HG03571 (cell line): Measurements from ENCODE around the gene NDUFS6.

Experiments used
- ATAC-seq: cut with Tn5 transposase; IDR thresholded peaks from one replicate; pipeline ENCODE4 v1.9.1; 2021; ENCODE audit not compliant: unreplicated experiment

NDUFS6 gene

DNA sequence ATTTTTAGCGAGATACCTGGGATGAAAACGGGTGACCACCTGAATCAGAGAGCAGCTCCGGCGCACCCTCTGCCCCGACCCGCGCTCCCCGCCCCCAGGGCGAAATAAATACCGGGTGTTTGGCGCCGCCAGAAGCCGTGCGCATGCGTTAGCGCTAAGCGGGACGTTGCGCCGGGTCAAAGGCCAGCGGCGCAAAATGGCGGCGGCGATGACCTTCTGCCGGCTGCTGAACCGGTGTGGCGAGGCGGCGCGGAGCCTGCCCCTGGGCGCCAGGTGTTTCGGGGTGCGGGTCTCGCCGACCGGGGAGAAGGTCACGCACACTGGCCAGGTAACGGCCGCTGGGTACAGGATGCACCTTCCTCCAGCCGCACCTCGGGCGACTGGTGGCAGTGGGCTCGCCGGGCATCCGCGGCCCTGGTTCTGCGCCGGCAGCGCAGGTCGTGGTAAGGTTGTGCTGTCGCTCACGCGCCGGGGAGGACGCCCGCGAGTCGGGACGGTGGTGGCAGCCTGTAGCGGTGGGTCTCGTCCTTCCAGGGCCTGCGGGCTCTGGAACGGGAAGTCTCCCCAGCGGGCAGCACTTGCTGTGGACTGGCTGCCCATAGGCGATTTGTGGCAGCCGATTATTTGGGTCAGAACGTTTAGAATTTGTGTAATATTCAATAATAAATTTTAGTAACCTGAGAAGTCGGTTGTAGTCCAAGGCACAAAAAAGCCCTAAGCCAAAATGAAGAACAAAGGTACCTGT lies at the start of gene NDUFS6:
Gene NDUFS6 (plus strand): TSS at position 186 of the 745 bp plus-strand sequence. CDS start 11 bp downstream, at position 197.
- ATAC-seq = peak; percentile 51

DNA sequence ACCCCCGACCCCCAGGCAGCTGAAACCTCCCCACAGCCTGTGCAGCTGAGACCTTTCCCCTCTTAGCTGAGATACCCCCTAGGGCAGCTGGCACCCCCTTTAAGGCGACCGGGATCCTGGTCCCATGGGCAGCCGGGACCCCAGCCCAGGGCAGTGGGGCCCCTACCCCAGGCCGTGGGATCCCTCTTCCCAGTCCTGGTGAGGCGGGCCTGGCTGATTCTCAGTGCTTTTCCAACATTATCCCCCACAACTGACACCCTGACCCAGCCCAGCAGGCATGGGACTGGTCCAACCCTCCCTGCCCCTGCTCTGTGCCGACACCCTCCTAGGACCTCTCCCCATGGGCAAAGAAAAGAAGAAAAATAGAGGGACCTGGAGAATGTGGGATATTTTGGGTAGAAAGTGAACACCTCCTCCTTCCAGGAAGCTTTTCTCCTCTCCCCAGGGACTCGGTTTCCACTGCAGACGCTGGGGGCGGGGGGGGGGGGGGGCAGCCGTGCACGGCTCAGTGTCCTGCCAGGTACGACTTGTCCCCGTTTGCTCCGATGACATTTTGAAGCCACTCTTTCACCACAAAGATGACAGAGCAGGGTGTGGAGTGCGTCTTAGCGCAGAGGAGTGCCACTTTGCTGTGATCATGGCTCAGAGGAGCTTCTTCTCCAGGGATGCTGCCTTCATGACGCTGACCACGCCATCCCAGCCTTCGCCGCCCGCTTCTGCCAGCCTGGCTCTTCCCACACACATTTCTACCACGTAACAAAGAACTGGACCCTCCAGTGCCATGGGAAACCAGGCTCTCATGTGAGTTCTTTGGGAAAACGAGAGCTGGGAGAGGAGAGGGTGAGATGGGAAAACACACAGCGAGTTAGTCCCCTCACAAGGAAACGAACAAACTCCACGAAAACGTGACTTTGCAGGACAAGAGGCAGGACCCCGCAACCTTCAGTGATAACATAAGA lies 49.1 kb upstream of the NDUFS6 start:
- no peak for ATAC-seq

- no peak for ATAC-seq
Observed at GRCh38 chr5:1752881-1753280, 48.3 kb upstream of the NDUFS6 start.

DNA sequence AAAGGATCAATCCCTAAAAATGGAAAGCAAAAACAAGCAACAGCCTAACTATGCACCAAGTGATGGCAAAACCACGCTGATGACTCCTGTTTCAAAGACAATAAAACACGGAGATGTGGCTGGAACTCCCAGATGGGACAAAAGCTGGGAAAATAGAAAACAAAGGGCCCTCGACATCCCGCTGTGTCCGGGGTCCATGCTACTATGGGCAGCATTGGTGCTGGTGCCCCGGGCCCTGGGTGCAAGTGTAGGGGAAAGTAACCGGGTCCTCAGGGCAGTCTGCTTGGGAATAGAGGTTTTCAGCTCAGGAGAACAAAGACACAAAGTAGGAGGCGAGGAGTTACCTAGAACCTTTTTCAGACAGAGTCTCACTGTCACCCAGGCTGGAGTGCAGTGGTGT lies 47.7 kb upstream of the NDUFS6 start:
- no peak for ATAC-seq

GRCh38 chr5:1754531-1755220 lies 46.5 kb upstream of the NDUFS6 start:
- ATAC-seq = no peak

DNA sequence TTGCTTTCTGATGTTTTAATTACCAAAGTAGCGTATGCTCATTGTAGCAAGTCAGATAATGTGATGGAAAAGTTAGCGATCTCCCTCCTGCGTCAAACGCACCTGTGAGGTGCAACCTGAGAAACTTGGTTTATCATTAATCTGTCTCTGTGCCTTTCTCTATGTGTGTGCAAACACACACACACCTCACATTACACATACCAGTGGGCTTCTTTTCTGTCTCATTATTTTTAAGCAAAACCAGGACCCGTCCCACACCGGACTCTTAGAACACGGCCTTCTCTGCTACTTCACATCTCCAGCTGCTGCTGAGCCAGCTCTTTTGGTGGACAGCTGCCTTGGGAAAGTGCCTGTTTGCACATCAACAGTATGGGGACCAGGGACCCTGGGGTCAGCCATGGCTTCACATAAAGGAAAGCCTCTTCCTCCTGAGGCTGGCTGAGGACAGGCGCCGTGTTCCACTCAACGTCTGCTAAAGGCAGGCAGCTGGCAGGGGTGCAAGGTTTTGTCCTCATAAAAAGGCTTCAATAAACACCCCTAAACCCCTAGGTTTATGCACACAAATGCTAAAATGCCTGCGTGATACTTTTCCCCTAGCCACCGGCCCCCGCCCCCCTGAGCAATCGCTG lies 45.8 kb upstream of the NDUFS6 start:
- ATAC-seq = no peak

DNA sequence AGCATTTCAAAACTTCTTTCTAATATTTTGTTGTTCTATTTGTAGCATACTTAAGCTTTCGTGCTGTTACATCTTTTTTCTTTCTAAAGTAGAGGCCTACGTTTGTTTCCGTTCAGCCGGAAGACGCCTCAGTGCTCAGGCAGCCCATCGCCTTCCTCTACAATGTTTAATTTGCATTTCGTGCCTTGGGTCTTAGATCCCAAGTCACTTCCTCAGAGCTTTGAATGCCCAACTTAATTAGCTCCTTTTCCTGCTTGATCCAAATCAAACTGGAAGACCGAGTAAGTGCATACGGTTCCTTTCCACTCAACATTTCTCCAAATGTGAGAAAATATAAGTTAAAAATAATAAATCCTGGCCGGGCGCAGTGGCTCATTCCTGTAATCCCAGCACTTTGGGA lies 44.7 kb upstream of the NDUFS6 start:
- no peak for ATAC-seq

DNA sequence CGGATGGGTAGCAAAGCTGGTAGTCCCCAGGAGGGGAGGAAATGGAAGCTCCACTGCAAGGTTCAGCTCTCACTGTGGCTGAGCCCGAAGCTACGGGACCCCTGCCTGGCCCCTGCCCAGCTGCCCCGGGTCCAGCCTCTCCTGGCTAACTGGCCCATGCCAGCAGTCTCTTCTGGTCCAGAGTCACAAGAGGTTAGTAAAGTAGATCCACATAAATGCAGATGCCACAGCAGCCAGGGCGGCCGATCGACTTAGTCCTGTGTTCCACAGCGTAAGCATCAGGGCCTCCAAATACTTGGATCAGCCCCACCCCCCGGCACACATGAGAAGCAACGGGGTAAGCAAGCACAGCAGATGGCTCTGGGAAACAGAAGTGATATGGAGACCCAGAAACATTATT lies 43.7 kb upstream of the NDUFS6 start:
- ATAC-seq = no peak

GRCh38 chr5:1758574-1758973 lies 42.6 kb upstream of the NDUFS6 start:
- no peak for ATAC-seq

DNA sequence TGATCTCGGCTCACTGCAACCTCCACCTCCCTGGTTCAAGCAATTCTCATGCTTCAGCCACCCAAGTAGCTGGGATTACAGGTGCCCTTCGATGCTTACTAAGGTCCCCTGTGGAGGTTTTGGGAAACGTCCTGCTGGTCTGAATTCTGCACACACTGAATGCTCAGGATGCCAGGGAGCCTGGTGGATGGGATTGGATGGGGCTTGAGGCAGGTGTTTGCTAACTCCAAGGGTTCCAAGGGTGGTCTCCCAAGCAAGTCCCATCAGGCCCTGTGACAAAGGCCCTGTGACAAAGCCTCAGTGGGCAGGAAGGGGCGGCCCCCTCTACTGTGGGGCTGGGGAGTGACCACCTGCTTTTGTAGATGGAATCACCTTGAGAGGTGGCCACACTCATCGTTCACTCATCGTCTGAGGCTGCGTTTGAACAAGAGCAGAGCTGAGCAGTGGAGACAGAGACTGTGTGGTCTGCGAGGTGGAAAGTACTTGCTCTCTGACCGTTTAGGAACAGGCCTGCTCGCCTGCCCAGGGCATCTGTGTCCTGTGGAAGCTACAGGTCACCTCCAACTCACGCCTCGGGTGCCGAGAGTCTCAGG lies 41.7 kb upstream of the NDUFS6 start:
- ATAC-seq = no peak

DNA sequence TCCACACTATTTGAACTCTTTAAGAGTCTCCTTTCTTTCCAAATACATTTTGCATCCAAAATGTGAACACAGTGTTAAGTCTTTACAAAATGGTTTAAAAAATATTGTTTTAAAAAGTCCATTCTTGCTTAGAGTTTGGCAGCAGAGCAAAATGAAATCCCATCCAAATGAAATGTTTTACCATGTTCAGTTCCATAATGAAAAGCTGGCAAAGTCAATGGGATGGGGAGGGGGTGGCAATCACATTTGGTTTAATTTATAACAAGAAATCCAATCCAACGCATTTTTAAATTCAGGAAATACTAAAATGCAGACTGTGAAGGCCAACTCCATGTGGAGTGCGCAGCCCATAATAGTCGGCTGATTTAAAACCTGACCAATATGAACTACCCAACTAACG lies 41.0 kb upstream of the NDUFS6 start:
- no peak for ATAC-seq

GRCh38 chr5:1760656-1761452 lies 40.4 kb upstream of the NDUFS6 start:
- ATAC-seq = no peak

DNA sequence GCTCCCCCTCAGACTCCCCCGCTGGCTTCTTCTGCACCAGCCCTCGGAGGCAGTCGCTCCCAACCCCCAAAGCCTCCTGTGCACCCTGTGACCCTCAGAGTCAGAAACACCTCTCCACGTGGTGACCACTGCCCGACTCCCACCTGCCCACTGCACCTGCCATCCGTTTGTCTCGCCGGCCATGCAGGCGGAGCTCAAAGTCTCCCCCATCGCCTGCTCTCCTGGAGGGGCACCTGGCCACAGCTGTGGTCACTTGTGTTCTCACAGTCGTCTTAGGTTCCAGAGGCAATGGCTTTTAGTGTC lies 39.8 kb upstream of the NDUFS6 start:
- no peak for ATAC-seq

DNA sequence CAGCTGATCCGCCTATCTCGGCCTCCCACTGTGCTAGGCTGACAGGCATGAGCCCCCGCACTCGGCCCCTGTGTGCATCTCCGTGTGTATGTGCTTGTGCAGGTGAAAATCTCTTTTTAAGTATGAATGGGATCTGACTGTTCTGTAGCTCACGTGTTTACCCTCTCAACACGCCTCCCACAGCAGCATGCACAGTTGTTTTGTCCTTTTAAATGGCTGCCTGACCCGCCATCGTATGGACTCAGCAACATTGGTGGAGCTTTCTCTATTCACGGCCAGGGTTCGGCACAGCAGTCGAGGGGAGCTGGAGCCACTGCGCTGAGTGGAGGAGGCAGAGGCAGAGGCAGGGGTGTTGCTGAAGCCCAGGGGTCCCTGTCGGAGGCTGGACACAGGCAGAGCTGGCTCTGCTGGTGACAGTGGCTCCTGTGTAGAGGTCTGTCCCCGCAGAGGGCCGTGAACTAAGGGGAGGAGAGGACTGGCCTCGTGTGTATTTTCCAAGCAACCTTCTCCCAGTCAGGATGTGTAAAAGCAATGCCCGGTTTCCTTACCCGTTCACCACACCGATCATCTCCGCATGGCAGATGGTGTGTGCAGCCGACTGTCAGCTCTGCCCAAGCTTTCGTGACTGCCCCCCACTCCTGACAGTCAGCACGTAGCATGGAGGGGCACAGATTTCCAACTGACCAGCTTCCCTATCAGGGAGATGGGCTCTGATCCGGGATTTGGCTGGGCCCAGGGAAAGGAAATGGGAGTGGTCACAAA lies 38.9 kb upstream of the NDUFS6 start:
- ATAC-seq = no peak

DNA sequence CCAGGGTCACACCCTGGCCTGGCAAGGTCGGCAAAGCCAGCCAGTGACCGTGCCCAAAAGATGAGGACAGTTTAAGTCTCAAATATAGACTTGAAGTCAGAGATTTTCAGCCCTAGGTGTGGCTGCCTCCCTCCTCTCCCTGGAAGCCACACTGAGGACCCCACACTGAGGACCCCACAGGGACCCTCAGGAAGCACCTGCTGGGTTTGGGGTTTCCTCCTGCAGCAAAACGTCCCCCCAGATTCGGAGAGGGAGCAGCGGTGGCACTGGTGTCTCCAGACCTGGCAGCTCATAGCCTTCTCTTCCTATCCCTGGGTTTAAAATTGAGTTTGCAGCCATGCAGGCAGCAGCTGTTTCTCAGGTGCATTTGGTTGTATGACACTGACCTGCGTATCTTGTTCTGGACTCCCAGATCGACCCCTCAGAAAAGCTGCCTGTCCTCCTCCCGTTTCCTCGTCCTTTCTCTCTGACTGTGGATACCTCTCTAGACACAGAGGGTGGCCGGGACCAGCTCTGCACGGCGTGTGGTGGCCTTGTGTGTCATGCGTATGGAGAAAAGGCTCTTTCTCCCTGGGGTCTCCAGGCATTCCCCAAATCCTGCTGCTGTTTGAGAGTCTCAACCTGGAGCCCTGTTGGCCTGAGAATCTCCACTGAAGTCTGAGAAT lies 38.2 kb upstream of the NDUFS6 start:
- ATAC-seq = no peak

GRCh38 chr5:1763548-1763911 lies 37.7 kb upstream of the NDUFS6 start:
- ATAC-seq = no peak

DNA sequence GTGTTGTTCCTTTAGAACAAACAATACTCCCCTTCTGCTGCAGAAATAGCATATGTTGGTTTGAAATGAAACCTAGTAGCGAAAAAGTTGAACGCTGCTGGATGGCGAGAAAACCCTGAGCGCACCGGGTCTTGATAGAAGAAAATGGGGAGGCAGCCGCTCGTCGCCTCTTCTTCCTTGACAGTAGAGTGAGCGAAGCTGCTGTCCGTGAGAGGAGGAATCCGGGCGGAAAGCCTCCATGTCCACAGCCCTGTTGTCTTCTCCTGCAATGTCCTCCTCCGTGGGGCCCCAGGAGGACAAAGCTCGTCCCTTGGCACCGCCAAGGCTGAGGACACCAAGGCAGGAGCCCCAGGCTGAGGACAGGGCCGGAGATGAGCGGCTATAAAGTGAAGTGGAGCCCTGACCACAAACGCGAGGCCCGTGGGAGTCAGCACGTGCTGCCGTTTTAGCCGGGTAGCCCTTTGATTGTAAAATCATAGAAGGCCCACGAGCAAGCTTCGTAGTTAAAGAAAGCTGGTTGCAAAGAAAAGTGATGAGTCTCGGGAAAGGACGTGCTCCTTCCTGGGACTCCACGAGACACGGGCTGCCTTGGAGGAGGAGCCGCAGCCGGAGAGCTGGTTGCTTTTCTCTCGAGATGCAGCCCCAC lies 37.1 kb upstream of the NDUFS6 start:
- no peak for ATAC-seq

DNA sequence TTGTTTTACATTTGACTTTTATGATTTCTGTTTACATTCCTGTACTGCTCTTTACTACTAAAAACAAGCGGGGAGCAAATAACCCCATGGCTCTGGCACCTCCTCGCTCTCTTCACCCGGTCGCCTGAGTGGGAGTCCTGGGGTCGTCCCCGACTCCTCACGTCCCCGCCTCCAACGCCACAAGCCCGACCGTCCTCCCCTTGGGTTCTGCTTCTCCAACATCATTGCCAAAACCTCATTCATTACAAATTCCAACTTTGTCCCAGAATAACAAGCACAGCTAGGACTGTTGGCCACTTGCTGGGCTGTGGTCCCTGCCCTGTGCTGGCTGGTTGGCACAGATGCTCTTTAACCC lies 36.6 kb upstream of the NDUFS6 start:
- ATAC-seq = no peak
